ENCODE results near the gene TRIP13. TPM values are rescaled to one million over a fixed set of nuclear protein-coding genes. Genes with fewer than 3 reads are reported as not detected.
"Not testable (repeated sequence)": the region's sequence is repeated elsewhere in the genome, so short reads cannot be mapped to it uniquely, and the experiment has no call there.

The TRIP13 gene
- total RNA-seq, 2 experiments from 2014 or later: 26.6 to 28.8 TPM

DNA sequence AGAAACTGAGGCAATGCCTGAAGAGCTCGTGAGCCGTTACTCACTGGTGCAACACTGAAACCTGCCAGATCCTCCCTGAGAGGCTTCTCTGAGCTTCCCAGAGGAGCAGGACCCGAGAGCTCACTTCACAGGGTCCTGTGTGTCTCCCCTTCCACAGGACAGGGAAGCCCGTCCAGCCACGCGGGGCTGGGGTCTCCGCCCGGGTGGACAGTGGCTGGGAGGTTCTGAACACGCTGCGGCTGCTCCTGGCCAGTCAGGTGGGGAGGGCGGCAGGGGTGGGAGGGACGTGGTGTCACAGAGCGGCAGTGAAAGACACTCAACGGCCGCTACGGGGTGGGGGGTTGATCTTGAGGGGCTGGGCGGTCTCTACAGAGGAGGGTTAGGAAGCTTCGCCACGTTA lies 41.6 kb upstream of the TRIP13 start:
- Mint-ChIP-seq H3K9me3 (no peaks in the 10 kb centered on the region), H3K4me1 (peaks cover 4% of the 10 kb centered on the region), H3K27me3 (no peaks in the 10 kb centered on the region), H3K4me3 (no peak overlapping the region), H3K27ac (no peak overlapping the region), H3K36me3 (ENCODE audit: low read depth) (no peaks in the 10 kb centered on the region)
- ChIA-PET POLR2A (no interaction called here), CTCF (no interaction called here)
- DNase-seq: no peak

DNA sequence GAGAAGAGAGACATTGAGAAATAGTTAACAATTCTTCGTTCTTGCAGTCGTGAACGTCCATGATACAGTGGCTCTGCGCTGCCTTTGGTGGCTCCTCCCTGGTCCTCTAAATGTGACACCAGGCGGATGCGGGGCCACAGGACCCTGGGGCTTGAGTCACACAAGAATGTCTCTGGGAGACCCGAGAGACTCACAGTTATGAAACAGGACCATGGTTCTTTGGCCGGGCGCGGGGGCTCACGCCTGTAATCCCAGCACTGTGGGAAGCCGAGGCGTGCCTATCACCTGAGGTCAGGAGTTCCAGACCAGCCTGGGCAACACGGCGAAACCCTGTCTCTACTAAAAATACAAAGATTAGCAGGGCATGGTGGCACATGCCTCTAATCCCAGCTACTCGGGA lies 41.1 kb upstream of the TRIP13 start:
- no peak overlapping the region for H3K4me3 Mint-ChIP-seq
- no peaks in the 10 kb centered on the region for H3K27me3 Mint-ChIP-seq
- H3K4me1 Mint-ChIP-seq: peaks cover 3% of the 10 kb centered on the region
- H3K27ac Mint-ChIP-seq: no peak overlapping the region
- POLR2A ChIA-PET: no interaction called here
- DNase-seq: no peak
- H3K36me3 Mint-ChIP-seq (ENCODE audit: low read depth): no peaks in the 10 kb centered on the region
- H3K9me3 Mint-ChIP-seq: no peaks in the 10 kb centered on the region
- CTCF ChIA-PET: no interaction called here

DNA sequence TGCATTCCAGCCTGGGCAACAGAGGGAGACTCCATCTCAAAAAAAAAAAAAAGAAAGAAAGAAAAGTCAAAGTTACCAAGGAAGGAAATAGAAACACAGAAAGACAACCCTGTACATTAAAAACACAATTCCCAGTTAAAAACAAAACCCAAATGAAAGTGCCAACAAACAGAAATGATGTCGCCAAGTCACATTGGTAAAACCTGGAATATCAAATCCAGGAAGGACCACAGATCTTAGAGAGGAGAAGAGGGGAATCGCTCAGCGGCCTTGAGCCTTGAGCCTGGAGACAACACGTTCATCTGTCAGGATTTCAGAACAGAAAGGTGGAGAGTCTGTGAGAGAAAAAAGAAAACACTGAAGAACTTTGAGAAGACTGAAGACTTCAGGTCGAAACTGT lies 40.7 kb upstream of the TRIP13 start:
- Mint-ChIP-seq H3K4me3 (no peak overlapping the region), H3K27me3 (no peaks in the 10 kb centered on the region), H3K36me3 (ENCODE audit: low read depth) (no peaks in the 10 kb centered on the region), H3K27ac (no peak overlapping the region), H3K4me1 (no peaks in the 10 kb centered on the region), H3K9me3 (no peaks in the 10 kb centered on the region)
- ChIA-PET CTCF (no interaction called here), POLR2A (no interaction called here)
- DNase-seq: no peak

DNA sequence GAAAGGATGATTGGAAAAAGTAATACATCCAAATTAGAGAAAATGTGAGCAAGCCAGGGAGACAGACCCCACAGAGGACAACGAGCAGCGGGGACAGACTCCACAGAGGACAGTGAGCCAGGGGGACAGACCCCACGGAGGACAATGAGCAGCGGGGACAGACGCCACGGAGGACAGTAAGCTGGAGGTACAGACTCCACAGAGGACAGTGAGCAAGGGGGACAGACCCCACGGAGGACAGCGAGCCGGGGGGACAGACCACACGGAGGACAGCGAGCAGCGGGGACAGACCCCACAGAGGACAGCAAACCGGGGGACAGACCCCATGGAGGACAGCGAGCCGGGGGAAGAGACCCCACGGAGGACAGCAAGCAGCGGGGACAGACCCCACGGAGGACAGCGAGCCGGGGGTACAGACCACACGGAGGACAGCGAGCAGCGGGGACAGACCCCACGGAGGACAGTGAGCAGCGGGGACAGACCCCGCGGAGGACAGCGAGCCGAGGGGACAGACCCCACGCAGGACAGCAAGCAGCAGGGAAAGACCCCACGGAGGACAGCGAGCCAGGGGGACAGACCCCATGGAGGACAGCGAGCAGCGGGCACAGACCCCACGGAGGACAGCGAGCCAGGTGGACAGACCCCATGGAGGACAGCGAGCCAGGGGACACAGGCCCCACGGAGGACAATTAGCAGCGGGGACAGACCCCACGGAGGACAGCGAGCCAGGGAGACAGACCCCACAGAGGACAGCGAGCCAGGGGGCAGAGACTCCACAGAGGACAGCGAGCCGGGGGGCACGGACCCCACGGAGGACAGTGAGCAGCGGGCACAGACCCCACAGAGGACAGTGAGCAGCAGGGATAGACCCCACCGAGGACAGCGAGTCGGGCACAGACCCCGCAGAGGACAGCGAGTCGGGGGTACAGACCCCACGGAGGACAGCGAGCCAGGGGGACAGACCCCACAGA lies 40.0 kb upstream of the TRIP13 start:
- ChIA-PET CTCF (no interaction called here), POLR2A (no interaction called here)
- Mint-ChIP-seq H3K9me3 (no peaks in the 10 kb centered on the region), H3K27ac (no peak overlapping the region), H3K27me3 (no peaks in the 10 kb centered on the region), H3K4me3 (no peak overlapping the region), H3K4me1 (no peaks in the 10 kb centered on the region), H3K36me3 (ENCODE audit: low read depth) (no peaks in the 10 kb centered on the region)
- DNase-seq: no peak

DNA sequence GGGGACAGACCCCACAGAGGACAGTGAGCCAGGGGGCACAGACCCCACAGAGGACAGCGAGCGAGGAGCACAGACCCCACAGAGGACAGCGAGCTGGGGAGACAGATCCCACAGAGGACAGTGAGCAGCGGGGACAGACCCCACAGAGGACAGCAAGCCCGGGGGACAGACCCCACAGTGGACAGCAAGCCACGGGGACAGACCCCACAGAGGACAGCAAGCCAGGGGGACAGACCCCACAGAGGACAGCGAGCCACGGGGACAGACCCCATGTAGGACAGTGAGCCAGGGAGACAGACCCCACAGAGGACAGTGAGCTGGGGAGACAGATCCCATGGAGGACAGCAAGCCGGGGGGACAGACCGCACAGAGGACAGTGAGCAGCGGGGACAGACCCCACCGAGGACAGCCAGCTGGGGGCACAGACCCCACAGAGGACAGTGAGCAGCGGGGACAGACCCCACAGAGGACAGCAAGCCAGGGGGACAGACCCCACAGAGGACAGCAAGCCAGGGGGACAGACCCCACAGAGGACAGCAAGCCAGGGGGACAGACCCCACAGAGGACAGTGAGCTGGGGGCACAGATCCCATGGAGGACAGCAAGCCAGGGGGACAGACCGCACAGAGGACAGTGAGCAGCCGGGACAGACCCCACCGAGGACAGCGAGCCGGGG lies 39.1 kb upstream of the TRIP13 start:
- H3K4me3 Mint-ChIP-seq; H3K27me3 Mint-ChIP-seq; H3K9me3 Mint-ChIP-seq; DNase-seq; H3K4me1 Mint-ChIP-seq; POLR2A ChIA-PET; H3K36me3 Mint-ChIP-seq (ENCODE audit: low read depth); H3K27ac Mint-ChIP-seq; CTCF ChIA-PET: not testable (repeated sequence)

DNA sequence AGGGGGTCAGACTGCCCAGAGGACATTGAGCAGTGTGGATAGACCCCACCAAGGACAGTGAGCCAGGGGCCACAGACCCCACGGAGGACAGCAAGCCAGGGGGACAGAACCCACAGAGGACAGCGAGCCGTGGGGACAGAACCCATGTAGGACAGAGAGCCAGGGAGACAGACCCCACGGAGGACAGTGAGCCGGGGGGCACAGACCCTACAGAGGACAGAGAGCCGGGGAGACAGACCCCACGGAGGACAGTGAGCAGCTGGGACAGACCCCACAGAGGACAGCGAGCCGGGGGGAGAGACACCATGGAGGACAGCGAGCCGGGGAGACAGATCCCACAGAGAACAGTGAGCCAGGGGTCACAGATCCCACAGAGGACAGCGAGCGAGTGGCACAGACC lies 38.5 kb upstream of the TRIP13 start:
- ChIA-PET CTCF (no interaction called here), POLR2A (no interaction called here)
- no peak for DNase-seq
- Mint-ChIP-seq H3K36me3 (ENCODE audit: low read depth) (no peaks in the 10 kb centered on the region), H3K27me3 (no peaks in the 10 kb centered on the region), H3K4me3 (no peak overlapping the region), H3K4me1 (no peaks in the 10 kb centered on the region), H3K9me3 (no peaks in the 10 kb centered on the region), H3K27ac (no peak overlapping the region)

DNA sequence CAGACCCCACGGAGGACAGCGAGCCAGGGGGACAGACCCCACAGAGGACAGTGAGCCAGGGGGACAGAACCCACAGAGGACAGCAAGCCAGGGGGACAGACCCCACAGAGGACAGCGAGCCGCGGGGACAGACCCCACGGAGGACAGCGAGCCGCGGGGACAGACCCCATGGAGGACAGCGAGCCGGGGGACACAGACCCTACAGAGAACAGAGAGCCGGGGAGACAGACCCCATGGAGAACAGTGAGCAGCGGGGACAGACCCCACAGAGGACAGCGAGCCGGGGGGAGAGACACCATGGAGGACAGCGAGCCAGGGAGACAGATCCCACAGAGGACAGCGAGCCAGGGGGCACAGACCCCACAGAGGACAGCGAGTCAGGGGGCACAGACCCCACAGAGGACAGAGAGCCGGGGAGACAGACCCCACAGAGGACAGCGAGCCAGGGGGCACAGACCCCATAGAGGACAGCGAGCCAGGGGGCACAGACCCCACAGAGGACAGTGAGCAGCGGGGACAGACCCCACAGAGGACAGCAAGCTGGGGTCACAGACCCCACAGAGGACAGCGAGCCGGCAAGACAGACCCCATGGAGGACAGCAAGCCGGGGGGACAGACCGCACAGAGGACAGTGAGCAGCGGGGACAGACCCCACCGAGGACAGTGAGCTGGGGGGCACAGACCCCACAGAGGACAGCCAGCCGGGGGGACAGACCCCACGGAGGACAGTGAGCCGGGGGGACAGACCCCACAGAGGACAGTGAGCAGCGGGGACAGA lies 37.5 kb upstream of the TRIP13 start:
- Mint-ChIP-seq H3K4me3 (no peak overlapping the region), H3K4me1 (no peaks in the 10 kb centered on the region), H3K27ac (no peak overlapping the region), H3K27me3 (no peaks in the 10 kb centered on the region), H3K9me3 (no peaks in the 10 kb centered on the region), H3K36me3 (ENCODE audit: low read depth) (no peaks in the 10 kb centered on the region)
- no peak for DNase-seq
- CTCF ChIA-PET: no interaction called here
- POLR2A ChIA-PET: no interaction called here

DNA sequence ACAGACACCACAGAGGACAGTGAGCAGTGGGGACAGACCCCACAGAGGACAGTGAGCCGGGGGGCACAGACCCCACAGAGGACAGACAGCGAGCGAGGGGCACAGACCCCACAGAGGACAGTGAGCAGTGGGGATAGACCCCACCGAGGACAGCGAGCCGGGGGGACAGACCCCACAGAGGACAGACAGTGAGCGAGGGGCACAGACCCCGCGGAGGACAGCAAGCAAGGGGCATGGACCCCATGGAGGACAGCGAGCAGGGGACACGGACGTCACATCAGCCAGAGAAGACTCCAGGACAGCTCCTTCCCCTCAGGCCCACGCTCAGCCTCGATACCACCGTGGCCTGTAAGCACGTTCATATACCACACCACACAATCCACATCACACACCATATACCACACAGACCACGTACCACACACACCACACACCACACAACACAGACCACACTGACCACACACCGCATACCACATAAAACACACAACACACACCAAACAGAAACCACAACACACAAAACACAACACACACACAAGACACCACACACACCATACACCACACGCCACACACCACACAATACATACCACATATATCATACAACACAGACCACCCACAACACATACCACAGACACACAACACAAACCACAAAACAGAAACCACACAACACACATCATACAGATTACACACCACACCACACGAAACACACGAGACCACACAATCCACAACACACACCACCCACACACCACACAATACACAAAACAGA lies 36.7 kb upstream of the TRIP13 start:
- H3K27ac Mint-ChIP-seq: no peak overlapping the region
- no peaks in the 10 kb centered on the region for H3K9me3 Mint-ChIP-seq

DNA sequence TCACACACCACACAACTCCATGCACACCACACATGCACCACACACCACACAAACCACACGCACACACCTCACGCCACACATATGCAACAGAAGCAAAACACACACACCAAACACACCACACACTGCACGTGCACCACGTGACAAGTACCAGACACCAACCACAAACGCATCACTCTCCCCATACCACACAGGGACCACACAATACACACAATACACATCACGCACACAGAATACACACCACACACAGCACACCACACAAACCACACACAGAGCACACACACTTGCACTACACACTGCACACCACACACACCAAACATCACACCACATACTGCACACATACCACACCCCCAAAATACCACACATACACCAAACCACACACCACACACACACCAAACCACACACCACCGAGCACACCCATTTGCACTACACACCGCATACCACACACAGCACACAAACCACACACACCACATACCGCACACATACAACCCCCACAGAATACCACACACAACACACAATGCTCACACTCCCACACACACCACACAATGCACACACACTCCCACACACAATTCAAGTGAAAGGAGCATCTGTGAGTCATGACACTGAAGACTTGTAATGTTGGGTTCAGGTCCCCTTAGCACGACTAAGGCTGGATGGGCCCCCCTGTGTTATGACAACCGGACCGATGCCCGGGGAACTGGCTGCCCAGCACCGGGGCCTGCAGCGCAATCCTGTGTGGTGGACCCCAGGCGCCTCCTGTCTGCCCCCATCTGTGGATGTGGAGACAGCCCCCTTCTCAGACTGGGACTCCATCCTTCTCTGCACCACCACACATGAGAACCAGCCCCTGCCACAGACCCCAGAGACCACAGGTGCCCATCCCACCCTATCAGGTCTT lies 35.9 kb upstream of the TRIP13 start:
- ChIA-PET CTCF (no interaction called here), POLR2A (no interaction called here)
- no peak for DNase-seq
- Mint-ChIP-seq H3K4me3 (no peak overlapping the region), H3K9me3 (no peaks in the 10 kb centered on the region), H3K36me3 (ENCODE audit: low read depth) (no peaks in the 10 kb centered on the region), H3K27ac (no peak overlapping the region), H3K27me3 (no peaks in the 10 kb centered on the region), H3K4me1 (no peaks in the 10 kb centered on the region)

More for the DNA sequence above, 36.7 kb upstream of the TRIP13 start:
- Mint-ChIP-seq H3K4me3 (no peak overlapping the region), H3K27me3 (no peaks in the 10 kb centered on the region), H3K36me3 (ENCODE audit: low read depth) (no peaks in the 10 kb centered on the region), H3K4me1 (no peaks in the 10 kb centered on the region)
- no peak for DNase-seq
- POLR2A ChIA-PET: no interaction called here
- CTCF ChIA-PET: no interaction called here

DNA sequence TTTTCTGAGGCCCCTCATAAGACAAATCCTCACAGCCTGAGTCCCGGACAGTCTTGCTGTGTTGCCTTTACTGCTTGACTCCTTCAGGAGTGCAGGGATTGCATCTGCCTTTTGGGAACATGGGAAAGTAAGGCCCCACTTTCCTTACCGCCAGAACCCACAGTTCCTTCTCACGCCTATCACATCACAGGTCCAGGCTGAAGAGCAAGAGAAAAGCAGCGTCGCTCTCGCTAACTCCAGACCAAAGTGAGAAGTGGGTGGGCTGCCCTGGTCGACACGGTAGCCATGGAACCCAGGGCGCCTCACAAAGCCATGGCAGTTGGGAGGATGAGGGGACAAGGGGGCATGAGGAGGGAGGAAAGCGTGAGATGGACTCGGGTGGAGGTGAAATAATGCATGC lies 34.0 kb upstream of the TRIP13 start:
- H3K4me1 Mint-ChIP-seq: no peaks in the 10 kb centered on the region
- H3K36me3 Mint-ChIP-seq (ENCODE audit: low read depth): peaks cover 7% of the 10 kb centered on the region
- no peaks in the 10 kb centered on the region for H3K27me3 Mint-ChIP-seq
- H3K9me3 Mint-ChIP-seq: no peaks in the 10 kb centered on the region
- H3K27ac Mint-ChIP-seq: no peak overlapping the region
- CTCF ChIA-PET: no interaction called here
- no peak for DNase-seq
- POLR2A ChIA-PET: no interaction called here
- no peak overlapping the region for H3K4me3 Mint-ChIP-seq

DNA sequence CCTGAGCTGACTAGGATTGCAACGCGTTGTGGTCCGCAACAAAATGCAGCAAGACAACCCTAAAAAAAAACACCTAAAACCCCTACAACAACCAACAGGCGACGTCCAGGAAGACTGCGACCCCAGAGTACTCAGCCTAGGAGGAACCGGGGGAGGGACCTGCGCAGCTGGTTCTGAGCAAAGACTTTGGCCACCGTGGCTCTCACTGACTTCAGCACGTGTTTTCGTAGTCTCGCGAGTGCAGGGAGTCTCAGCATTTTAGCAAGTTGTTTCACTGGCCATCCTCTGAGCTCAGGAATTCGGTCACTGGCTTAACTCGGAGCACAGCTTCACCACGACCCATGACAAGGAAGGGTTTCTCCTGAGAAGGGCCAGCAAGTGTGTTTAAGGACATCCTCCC lies 33.3 kb upstream of the TRIP13 start:
- ChIA-PET POLR2A (no interaction called here), CTCF (no interaction called here)
- no peak for DNase-seq
- H3K9me3 Mint-ChIP-seq: no peaks in the 10 kb centered on the region
- H3K27me3 Mint-ChIP-seq: no peaks in the 10 kb centered on the region
- peaks cover 13% of the 10 kb centered on the region for H3K36me3 Mint-ChIP-seq (ENCODE audit: low read depth)
- no peaks in the 10 kb centered on the region for H3K4me1 Mint-ChIP-seq
- H3K27ac Mint-ChIP-seq: no peak overlapping the region
- H3K4me3 Mint-ChIP-seq: no peak overlapping the region

DNA sequence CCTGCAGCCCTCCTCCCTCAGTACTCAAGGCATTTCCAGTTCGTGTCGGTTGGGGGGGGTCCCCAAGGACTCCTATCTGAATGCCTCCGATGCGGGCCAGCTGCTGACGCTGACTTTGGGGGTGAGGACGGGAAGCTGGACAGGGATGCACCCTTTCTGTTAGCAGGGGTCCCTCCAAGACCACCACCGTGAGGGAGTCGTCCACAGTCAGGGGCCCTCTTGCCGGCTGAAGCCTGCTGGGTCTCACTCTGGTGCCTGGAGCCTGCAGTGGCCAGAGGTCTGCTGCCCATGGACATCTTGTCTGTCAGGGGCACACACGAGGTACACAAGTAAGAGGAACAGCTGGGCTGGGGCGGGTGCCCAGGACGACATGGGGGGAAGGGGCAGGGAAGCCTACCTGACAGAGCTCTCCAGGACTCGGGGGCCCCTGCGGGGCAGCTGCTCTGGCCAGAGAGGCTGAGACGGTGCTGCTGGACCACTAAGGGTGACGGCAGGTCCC lies 32.8 kb upstream of the TRIP13 start:
- Mint-ChIP-seq H3K9me3 (no peaks in the 10 kb centered on the region), H3K4me3 (no peak overlapping the region), H3K36me3 (ENCODE audit: low read depth) (peaks cover 14% of the 10 kb centered on the region), H3K4me1 (no peaks in the 10 kb centered on the region), H3K27me3 (no peaks in the 10 kb centered on the region), H3K27ac (no peak overlapping the region)
- ChIA-PET CTCF (no interaction called here), POLR2A (no interaction called here)
- no peak for DNase-seq
